CD4-positive, alpha-beta T cell treated with Interferon gamma for 1 hour (primary cell): Measurements from ENCODE around the gene GUCY2D.

Experiments
- DNase-seq: peaks from one replicate; pipeline ENCODE4 v3.0.0-alpha.2; 2020

Gene GUCY2D

DNA sequence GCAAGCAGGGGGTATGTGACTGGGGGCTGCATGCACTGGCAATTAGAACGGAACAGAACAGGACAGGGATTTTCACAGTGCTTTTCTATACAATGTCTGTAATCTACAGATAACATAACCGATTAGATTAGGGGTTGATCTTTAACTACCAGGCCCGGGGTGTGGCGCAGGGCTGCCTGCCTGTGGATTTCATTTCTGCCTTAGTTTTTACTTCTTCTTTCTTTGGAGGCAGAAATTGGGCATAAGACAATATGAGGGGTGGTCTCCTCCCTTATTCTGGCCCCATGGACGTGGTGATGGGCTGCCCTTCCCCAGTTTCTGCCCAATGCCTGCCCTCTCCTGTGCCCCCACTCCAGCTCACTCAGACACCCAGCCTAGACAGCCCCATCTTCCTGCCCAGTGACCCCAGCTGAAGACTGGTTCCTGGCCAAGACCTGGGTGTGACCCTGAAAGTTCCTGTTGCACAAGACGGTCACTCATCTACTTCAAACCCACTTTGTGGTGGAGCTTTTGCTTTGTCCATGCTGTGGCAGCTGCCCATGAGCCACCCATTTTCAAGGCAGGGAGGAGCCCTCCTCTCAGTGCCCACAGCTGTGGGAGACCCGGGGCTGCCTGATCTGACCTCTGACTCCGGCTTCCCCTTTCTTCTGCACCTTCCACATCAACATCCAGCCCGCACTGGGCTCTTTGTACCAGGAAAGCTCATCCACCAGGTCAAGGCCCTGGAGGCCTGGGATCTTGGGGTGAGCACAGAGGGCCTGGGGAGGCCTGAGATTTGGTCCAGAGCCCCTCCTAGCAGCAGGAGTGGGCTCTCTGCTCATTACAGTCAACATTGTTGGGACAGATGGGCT is 66.5 kb downstream of the GUCY2D start:
- peak; percentile 57 for DNase-seq

DNA sequence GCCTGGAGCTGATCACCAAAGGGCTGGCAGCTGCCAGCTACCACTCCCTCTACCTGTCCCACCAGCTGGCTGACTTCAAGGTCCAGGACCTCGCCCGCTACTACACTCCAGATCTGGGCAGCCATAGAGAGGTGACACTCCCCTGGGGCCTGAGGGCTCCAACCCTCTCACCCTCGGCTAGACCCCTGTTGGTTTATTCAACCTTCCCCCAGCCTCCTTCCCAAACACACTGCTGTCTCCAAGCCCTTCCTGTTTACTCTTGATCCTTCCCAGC is 67.1 kb downstream of the GUCY2D start:
- no peak for DNase-seq
